Subcutaneous abdominal adipose tissue (tissue), 5 donors: ENCODE results near the gene LSM4.

Source experiments
- H3K27ac ChIP-seq: one replicate; pipeline ENCODE4 v1.7.0; 2013; ENCODE audit warnings: low read depth, mild to moderate bottlenecking, inconsistent platforms, low read length, moderate library complexity
- H3K27me3 ChIP-seq, 5 donors: one replicate each; pipeline ENCODE4 v1.7.0; 2013; ENCODE audit warnings: low read length in 5 of 5, inconsistent platforms in 1 of 5; ENCODE audit not compliant: control insufficient read depth in 5 of 5, insufficient read depth in 4 of 5
- H3K36me3 ChIP-seq, 5 donors: one replicate each; pipeline ENCODE4 v1.7.0; 2013; ENCODE audit warnings: low read length in 5 of 5; ENCODE audit not compliant: control insufficient read depth in 5 of 5, insufficient read depth in 5 of 5
- H3K4me1 ChIP-seq, 5 donors: one replicate each; pipeline ENCODE4 v1.7.0; 2013; ENCODE audit warnings: low read length in 5 of 5, mild to moderate bottlenecking in 3 of 5, moderate library complexity in 1 of 5; ENCODE audit not compliant: control insufficient read depth in 5 of 5, insufficient read depth in 5 of 5
- H3K4me3 ChIP-seq, 5 donors: one replicate each; pipeline ENCODE4 v1.7.0; 2013; ENCODE audit warnings: low read length in 5 of 5, low read depth in 1 of 5
- H3K9ac ChIP-seq, 5 donors: one replicate each; pipeline ENCODE4 v1.7.0; 2013; ENCODE audit warnings: low read length in 5 of 5, mild to moderate bottlenecking in 4 of 5, moderate library complexity in 3 of 5
- H3K9me3 ChIP-seq, 5 donors: one replicate each; pipeline ENCODE4 v1.7.0; 2013; ENCODE audit warnings: low read length in 5 of 5; ENCODE audit not compliant: control insufficient read depth in 5 of 5
- donor health status: healthy.
- donor health status: healthy.
- donor health status: healthy.
- donor health status: healthy.
- donor health status: healthy.

LSM4 gene

GRCh38 chr19:18269070-18269723 is 53.7 kb downstream of the LSM4 start:
- Histone ChIP-seq H3K4me3 (no peak overlapping the region), H3K27me3 (no peaks in the 10 kb centered on the region), H3K36me3 (peaks cover 3 to 49% (median 45%) of the 10 kb centered on the region in 5 donors), H3K9me3 (no peaks in the 10 kb centered on the region), H3K27ac (no peak overlapping the region), H3K9ac (no peak overlapping the region), H3K4me1 (peaks cover 0 to 3% (median 0%) of the 10 kb centered on the region in 5 donors)

GRCh38 chr19:18266771-18267686 is 55.8 kb downstream of the LSM4 start:
- H3K27me3 ChIP-seq = no peaks in the 10 kb centered on the region
- no peak overlapping the region for H3K4me3 ChIP-seq
- no peaks in the 10 kb centered on the region for H3K4me1 ChIP-seq
- H3K9ac ChIP-seq = no peak overlapping the region
- H3K27ac ChIP-seq = no peak overlapping the region
- H3K9me3 ChIP-seq = no peaks in the 10 kb centered on the region
- H3K36me3 ChIP-seq = peaks cover 3 to 65% (median 55%) of the 10 kb centered on the region in 5 donors

GRCh38 chr19:18265582-18265981 is 57.3 kb downstream of the LSM4 start:
- Histone ChIP-seq H3K36me3 (peaks cover 3 to 65% (median 55%) of the 10 kb centered on the region in 5 donors), H3K9me3 (no peaks in the 10 kb centered on the region), H3K27ac (no peak overlapping the region), H3K9ac (no peak overlapping the region), H3K4me1 (no peaks in the 10 kb centered on the region), H3K27me3 (no peaks in the 10 kb centered on the region), H3K4me3 (no peak overlapping the region)

GRCh38 chr19:18264971-18265540 is 57.8 kb downstream of the LSM4 start:
- peaks cover 3 to 65% (median 55%) of the 10 kb centered on the region in 5 donors for H3K36me3 ChIP-seq
- no peaks in the 10 kb centered on the region for H3K27me3 ChIP-seq
- no peaks in the 10 kb centered on the region for H3K4me1 ChIP-seq
- H3K9me3 ChIP-seq = no peaks in the 10 kb centered on the region
- H3K27ac ChIP-seq = no peak overlapping the region
- no peak overlapping the region for H3K9ac ChIP-seq
- no peak overlapping the region for H3K4me3 ChIP-seq

GRCh38 chr19:18264137-18264854 is 58.6 kb downstream of the LSM4 start:
- Histone ChIP-seq H3K36me3 (peaks cover 3 to 65% (median 54%) of the 10 kb centered on the region in 5 donors), H3K4me1 (no peaks in the 10 kb centered on the region), H3K9ac (no peak overlapping the region), H3K4me3 (no peak overlapping the region), H3K9me3 (no peaks in the 10 kb centered on the region), H3K27ac (no peak overlapping the region), H3K27me3 (no peaks in the 10 kb centered on the region)

- Histone ChIP-seq H3K4me1 (no peaks in the 10 kb centered on the region), H3K4me3 (no peak overlapping the region), H3K27ac (no peak overlapping the region), H3K9ac (no peak overlapping the region), H3K9me3 (no peaks in the 10 kb centered on the region), H3K27me3 (no peaks in the 10 kb centered on the region), H3K36me3 (peaks cover 3 to 60% (median 48%) of the 10 kb centered on the region in 5 donors)
Measured at GRCh38 chr19:18263324-18264136, 59.3 kb downstream of the LSM4 start.

- no peaks in the 10 kb centered on the region for H3K4me1 ChIP-seq
- H3K27ac ChIP-seq = no peak overlapping the region
- no peak overlapping the region for H3K9ac ChIP-seq
- no peaks in the 10 kb centered on the region for H3K27me3 ChIP-seq
- no peaks in the 10 kb centered on the region for H3K9me3 ChIP-seq
- H3K36me3 ChIP-seq = peaks cover 0 to 54% (median 45%) of the 10 kb centered on the region in 5 donors
- H3K4me3 ChIP-seq = no peak overlapping the region
Measured at GRCh38 chr19:18262917-18263316, 60.0 kb downstream of the LSM4 start.

- Histone ChIP-seq H3K4me1 (no peaks in the 10 kb centered on the region), H3K9ac (no peak overlapping the region), H3K4me3 (no peak overlapping the region), H3K36me3 (peaks cover 0 to 52% (median 45%) of the 10 kb centered on the region in 5 donors), H3K9me3 (no peaks in the 10 kb centered on the region), H3K27me3 (no peaks in the 10 kb centered on the region), H3K27ac (no peak overlapping the region)
Measured at GRCh38 chr19:18262144-18262543, 60.7 kb downstream of the LSM4 start.

GRCh38 chr19:18261474-18261873 is 61.4 kb downstream of the LSM4 start:
- no peaks in the 10 kb centered on the region for H3K9me3 ChIP-seq
- no peak overlapping the region for H3K4me3 ChIP-seq
- H3K9ac ChIP-seq = no peak overlapping the region
- H3K4me1 ChIP-seq = no peaks in the 10 kb centered on the region
- H3K27me3 ChIP-seq = no peaks in the 10 kb centered on the region
- H3K27ac ChIP-seq = no peak overlapping the region
- peaks cover 0 to 50% (median 38%) of the 10 kb centered on the region in 5 donors for H3K36me3 ChIP-seq
